ENCODE data around the gene ZDHHC20.

- TF ChIP-seq POLR2AphosphoS5 (IDR thresholded peaks at IDR 0.05; ENCODE audit: low read depth, low read length): no peak
- 0 out of 2 replicates have a peak, but pooled peaks have one; percentile 54 for TF ChIP-seq POU2F2 (IDR thresholded peaks at IDR 0.05; ENCODE audit: low read depth, low read length)
- no peak for TF ChIP-seq POLR2A (IDR thresholded peaks at IDR 0.05; ENCODE audit: low read depth, low read length)
- TF ChIP-seq TAF1 (IDR thresholded peaks at IDR 0.05; ENCODE audit: low read depth, low read length): no peak
Measured at GRCh38 chr13:21435687-21436151, 23.4 kb downstream of the ZDHHC20 start.

Data from GM12891 (cell line).